Rectal smooth muscle tissue (tissue), 1 donor: ENCODE data around the gene SYS1.

Experiments
- H3K27ac ChIP-seq: one replicate; pipeline ENCODE4 v1.7.0; 2013; ENCODE audit warnings: low read depth, low read length, inconsistent platforms
- H3K27me3 ChIP-seq: one replicate; pipeline ENCODE4 v1.7.0; 2013; ENCODE audit warnings: low read length; ENCODE audit not compliant: control insufficient read depth, insufficient read depth
- H3K36me3 ChIP-seq: one replicate; pipeline ENCODE4 v1.7.0; 2013; ENCODE audit warnings: low read length; ENCODE audit not compliant: control insufficient read depth, insufficient read depth
- H3K4me1 ChIP-seq: one replicate; pipeline ENCODE4 v1.7.0; 2013; ENCODE audit warnings: low read length; ENCODE audit not compliant: control insufficient read depth, insufficient read depth
- H3K4me3 ChIP-seq: one replicate; pipeline ENCODE4 v1.7.0; 2013; ENCODE audit warnings: low read length
- H3K9ac ChIP-seq: one replicate; pipeline ENCODE4 v1.7.0; 2013; ENCODE audit warnings: low read length

Gene SYS1

DNA sequence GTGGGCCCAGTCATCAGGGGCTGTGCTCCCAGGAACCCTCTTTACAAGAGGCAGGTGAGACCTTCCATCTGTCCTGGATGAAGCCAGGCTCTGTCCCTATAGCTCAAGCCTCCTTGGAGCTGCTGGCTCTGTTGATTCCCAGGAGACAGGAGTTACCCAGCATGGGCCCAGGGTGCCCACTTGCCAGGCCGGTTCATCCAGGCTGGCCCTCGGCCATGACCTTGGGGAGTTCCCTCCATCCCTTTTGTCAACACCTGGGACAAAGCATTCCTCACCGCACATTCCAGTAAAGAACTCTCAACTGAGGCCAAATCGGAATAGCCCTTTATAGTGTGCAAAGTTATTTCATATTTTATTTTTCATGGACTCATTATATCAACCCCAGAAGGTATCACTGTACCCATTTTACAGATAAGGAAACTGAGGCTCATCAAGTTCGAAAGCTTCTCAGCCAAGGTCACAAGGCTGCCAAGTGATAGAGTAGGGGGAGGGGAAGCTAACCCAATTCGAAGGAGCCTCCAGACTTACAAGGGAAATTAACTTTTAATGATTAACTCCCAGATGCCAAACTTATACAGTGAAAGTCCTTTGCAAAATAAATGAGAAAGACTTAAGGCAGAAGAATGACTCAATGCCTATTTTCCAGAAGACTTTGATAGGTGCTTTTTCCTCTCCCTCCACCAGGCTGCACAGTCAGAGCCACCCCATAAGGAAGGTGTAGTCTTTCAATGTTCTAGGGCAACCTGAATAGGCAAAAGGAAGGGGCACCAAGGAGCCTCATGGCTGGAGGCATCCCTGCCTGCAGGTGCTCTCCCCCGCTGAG is 33.2 kb upstream of the SYS1 start:
- Histone ChIP-seq H3K27me3 (no peaks in the 10 kb centered on the region), H3K4me3 (no peak overlapping the region), H3K36me3 (peaks cover 46% of the 10 kb centered on the region), H3K27ac (no peak overlapping the region), H3K4me1 (no peaks in the 10 kb centered on the region), H3K9ac (no peak overlapping the region)

DNA sequence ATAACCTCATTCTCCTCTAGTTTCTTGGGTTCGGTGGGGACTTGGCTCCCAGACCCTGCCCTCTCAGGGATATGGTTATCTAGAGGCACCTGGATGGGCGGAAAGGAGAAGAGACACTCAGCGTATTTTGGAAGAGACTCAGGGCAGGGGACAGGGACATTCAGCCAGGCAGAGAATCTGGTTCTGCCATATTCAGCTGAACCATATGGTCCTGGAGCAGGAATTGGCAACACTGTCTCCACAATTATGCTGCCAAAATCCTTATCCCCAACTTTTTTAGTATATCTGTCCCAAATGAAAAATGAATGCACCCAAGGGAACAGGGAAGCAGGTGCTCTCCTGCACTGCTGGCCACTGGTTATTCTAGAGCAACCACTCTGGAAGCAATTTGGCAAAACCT is 32.5 kb upstream of the SYS1 start:
- Histone ChIP-seq H3K27me3 (no peaks in the 10 kb centered on the region), H3K27ac (no peak overlapping the region), H3K9ac (no peak overlapping the region), H3K4me1 (no peaks in the 10 kb centered on the region), H3K36me3 (peaks cover 46% of the 10 kb centered on the region), H3K4me3 (no peak overlapping the region)

DNA sequence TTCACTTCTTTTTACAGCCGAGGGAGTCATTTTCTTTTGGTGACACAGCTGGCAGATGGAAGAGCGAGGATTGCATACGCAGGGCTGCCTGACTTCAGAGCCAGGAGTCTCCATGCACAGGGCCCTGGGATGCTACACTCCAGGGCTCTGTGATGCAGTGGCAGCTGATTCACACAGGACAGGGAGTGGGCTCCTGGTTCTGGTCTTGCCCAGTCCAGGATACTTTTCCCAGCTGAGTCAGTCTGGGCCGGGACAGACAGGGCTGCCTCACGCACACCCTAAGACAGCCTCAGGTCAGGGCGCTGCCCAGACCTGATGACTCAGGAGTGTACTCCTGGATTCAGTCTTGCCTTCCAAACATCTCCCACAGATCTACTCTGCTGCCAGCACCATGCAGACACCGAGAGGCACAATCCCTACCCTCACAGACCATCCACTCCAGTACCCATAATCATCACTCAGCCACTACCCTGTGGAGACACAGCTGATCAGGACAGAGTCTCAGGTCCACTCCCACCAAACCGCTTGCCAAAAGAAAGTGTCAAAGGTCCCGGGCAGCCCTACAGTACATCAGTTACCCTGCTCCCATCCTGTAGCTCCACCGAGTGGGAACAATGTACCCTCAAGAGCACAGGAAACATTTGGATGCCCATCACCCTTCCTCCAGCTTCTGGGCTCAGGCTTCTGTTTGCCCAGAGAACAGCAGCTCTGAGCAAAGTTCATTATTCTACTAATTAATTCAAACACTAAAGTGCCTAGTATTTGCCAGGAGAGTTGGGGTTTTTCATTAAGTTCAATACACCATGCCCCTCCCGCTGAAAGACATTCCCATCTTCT is 26.2 kb upstream of the SYS1 start:
- peaks cover 9% of the 10 kb centered on the region for H3K36me3 ChIP-seq
- H3K9ac ChIP-seq, result no peak overlapping the region
- no peaks in the 10 kb centered on the region for H3K27me3 ChIP-seq
- H3K27ac ChIP-seq, result peak overlapping the region; percentile 92
- peaks cover 44% of the 10 kb centered on the region for H3K4me1 ChIP-seq
- peak overlapping the region; percentile 39 for H3K4me3 ChIP-seq

- H3K9ac ChIP-seq, result peak overlapping the region; percentile 26
- peak overlapping the region; percentile 40 for H3K4me3 ChIP-seq
Measured at GRCh38 chr20:45337367-45338120, 25.4 kb upstream of the SYS1 start.

DNA sequence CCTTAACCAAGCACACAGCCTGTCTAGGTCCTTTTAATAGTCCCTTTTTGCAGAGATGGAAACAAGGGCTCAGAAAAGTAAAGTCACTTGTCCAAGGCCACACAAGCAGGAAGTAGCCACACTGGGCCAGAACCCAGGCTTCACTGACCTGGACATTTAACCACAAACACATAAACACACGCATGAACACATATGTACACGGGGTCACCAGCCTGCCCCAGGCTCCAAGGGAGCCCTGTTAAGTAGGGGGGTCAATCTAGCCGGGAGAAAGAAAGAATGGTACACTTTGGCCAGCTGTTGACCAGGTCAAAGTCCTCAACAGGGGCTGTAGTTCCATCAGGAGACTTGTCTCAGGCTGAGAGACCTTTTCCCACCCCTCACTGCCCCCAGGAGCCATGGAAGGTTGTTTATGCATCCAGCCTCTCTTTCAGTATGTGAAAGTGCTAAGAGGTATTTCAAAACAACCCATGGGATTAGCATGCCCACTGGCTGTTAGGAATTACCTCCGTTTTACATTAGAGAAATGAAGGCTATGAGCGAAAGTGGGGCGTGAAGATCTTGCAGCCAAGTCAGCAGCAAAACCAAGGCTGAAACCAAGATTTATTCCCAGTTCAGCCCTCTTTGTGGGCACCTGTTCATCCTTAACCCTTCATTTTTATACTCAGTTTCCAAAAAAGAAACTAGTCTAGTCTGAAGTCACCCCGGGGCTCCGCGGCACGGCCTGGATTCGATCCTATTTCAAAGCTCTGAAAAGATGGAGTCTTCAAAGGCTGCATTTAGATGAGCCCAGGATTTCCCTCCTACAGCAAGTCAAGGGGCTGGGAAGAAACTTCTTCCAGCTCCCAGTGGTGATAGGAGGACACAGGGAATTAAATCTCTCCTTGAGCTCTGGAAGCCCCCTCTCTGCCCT is 24.6 kb upstream of the SYS1 start:
- Histone ChIP-seq H3K4me1 (peaks cover 56% of the 10 kb centered on the region), H3K9ac (peak overlapping the region; percentile 35), H3K27me3 (no peaks in the 10 kb centered on the region)

More at GRCh38 chr20:45337367-45338120, 25.4 kb upstream of the SYS1 start:
- Histone ChIP-seq H3K36me3 (peaks cover 4% of the 10 kb centered on the region), H3K4me1 (peaks cover 50% of the 10 kb centered on the region), H3K27me3 (no peaks in the 10 kb centered on the region), H3K27ac (peak overlapping the region; percentile 92)

DNA sequence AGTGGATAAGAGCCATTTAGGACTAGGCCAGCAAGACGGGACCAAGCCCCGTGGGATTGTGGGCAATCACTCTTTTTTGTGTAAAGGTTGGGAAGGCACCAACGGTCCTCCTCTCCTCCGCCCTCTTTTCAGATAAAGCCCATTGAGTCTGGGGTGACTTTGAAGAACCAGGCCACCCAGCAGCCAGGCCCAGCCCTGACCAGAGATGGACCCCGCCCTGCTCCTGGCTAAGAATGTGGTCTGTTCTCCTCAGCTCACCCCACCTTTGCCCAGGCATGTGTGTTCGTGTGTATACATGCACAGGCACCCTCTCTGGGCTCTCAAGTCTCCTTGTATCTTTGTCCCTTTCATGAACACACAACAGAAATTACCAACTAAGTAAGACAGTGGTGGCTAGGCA is 23.9 kb upstream of the SYS1 start:
- Histone ChIP-seq H3K9ac (peak overlapping the region; percentile 35), H3K27me3 (no peaks in the 10 kb centered on the region), H3K4me1 (peaks cover 63% of the 10 kb centered on the region), H3K4me3 (no peak overlapping the region), H3K36me3 (no peaks in the 10 kb centered on the region), H3K27ac (peak overlapping the region; percentile 92)

More for the DNA sequence above, 24.6 kb upstream of the SYS1 start:
- peak overlapping the region; percentile 92 for H3K27ac ChIP-seq
- H3K4me3 ChIP-seq, result peak overlapping the region; percentile 40
- H3K36me3 ChIP-seq, result no peaks in the 10 kb centered on the region

DNA sequence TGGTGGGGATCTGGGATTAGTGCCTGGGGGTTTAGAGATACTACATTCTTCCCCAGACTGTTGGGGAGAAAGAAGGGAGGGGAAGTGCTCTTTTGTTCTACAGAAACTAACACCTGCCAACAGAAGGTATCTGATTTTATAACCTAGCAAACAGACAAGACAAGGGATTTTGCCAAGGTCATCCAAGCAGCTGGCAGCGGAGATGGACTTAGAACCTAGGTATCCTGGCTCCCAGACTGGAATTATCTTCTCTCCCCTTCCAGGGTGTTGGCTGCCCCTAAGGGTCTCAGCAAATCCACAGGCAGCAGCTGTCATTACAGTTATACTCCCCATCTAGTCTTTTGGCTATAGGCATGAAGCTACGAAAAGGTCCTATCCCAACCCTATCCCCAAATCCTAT is 23.2 kb upstream of the SYS1 start:
- Histone ChIP-seq H3K36me3 (no peaks in the 10 kb centered on the region), H3K27me3 (no peaks in the 10 kb centered on the region), H3K9ac (no peak overlapping the region), H3K4me1 (peaks cover 68% of the 10 kb centered on the region), H3K4me3 (no peak overlapping the region), H3K27ac (peak overlapping the region; percentile 59)

- no peaks in the 10 kb centered on the region for H3K36me3 ChIP-seq
- H3K27me3 ChIP-seq, result no peaks in the 10 kb centered on the region
- H3K9ac ChIP-seq, result no peak overlapping the region
- H3K27ac ChIP-seq, result peak overlapping the region; percentile 33
- H3K4me1 ChIP-seq, result peaks cover 71% of the 10 kb centered on the region
- no peak overlapping the region for H3K4me3 ChIP-seq
Measured at GRCh38 chr20:45340236-45340847, 22.6 kb upstream of the SYS1 start.

GRCh38 chr20:45340951-45341350 is 22.0 kb upstream of the SYS1 start:
- Histone ChIP-seq H3K36me3 (no peaks in the 10 kb centered on the region), H3K27ac (peak overlapping the region; percentile 96), H3K27me3 (no peaks in the 10 kb centered on the region), H3K4me3 (no peak overlapping the region), H3K4me1 (peaks cover 75% of the 10 kb centered on the region), H3K9ac (no peak overlapping the region)

DNA sequence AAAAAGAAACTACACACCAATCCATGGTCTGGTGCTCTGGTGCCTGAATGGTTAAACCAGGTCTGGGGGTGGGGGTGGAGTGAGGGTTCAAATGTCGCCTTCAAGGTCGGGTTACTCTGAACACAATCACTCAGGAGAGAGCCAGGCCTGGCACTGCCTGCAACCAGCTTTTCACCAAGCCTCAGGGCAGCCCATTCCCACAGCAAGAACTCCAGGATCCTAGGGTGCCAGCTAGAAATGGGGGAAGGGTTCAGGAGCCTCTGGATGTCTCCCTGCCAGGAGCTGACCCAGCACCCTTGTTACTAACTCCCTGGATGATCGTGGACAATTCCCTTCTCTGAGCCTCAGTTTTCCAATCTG is 21.4 kb upstream of the SYS1 start:
- Histone ChIP-seq H3K9ac (no peak overlapping the region), H3K27ac (peak overlapping the region; percentile 96), H3K27me3 (no peaks in the 10 kb centered on the region), H3K36me3 (no peaks in the 10 kb centered on the region), H3K4me1 (peaks cover 77% of the 10 kb centered on the region), H3K4me3 (peak overlapping the region; percentile 51)
